HCT116 (cell line): ENCODE results near the gene MRTFB. TPM values are rescaled to one million over a fixed set of nuclear protein-coding genes. Genes with fewer than 3 reads are reported as not detected.

Experiments used
- ATAC-seq: fragments of 200-7000 bp; cut with Tn5 transposase; 2 replicates; pipeline ENCODE4 v1.9.1; 2020; ENCODE audit warnings: mild to moderate bottlenecking, moderate library complexity
- BruUV-seq: library from RNA; stranded (reverse); fragments of 400-500 nt; replicated peaks from 2 replicates; lab custom pipeline; 2021; lab: Mats Ljungman, UMichigan
- CTCF ChIA-PET: fragments of 300-600 bp; sonication (Branson Sonifier 250); formaldehyde crosslinking; loops from one replicate; lab custom pipeline; 2021; ENCODE audit warnings: antibody characterized with exemption; lab: Charles Lee
- POLR2A ChIA-PET: fragments of 300-600, 350-600 bp; sonication (Branson Sonifier 250); formaldehyde crosslinking; loops from one replicate; lab custom pipeline; 2021; ENCODE audit warnings: antibody characterized with exemption; lab: Charles Lee
- RAD21 ChIA-PET, 2 experiments: fragments of 300-600 bp; sonication (Branson Sonifier 250); formaldehyde crosslinking; loops; one replicate each; lab custom pipeline; 2023; ENCODE audit warnings: low total read pairs in 2 of 2; ENCODE audit not compliant: uncharacterized antibody in 2 of 2, unreplicated experiment in 2 of 2, low non-redundant PET in 1 of 2; lab: Charles Lee
- DNase-seq: peaks from one replicate; pipeline ENCODE4 v3.0.0-alpha.2; 2010; ENCODE audit warnings: low read depth, low spot score
- H2AFZ ChIP-seq: fragments of 200-600 bp; shearing (Covaris generic), sonication (generic); 2 replicates; pipeline ENCODE4 v1.6.1; 2017; ENCODE audit warnings: low read depth, mixed run types, mixed read lengths, antibody characterized with exemption, low read length; ENCODE audit not compliant: poor library complexity, severe bottlenecking
- H3K27ac ChIP-seq: 2 replicates; pipeline ENCODE4 v1.5.1; 2012; ENCODE audit warnings: low read depth, low read length
- H3K27me3 ChIP-seq: fragments of 200-600 bp; sonication (generic); 2 replicates; pipeline ENCODE4 v1.6.1; 2016; ENCODE audit warnings: mixed run types, low read length, mixed read lengths; ENCODE audit not compliant: insufficient read depth
- H3K36me3 ChIP-seq, 2 experiments: fragments of 200-500 bp in 1 of 2; fragments of 200-600 bp in 1 of 2; sonication (Bioruptor generic) in 1 of 2; sonication (generic) in 1 of 2; 2 replicates each; pipeline versions ENCODE4 v1.5.1 to v1.6.1; 2014 to 2016; ENCODE audit warnings: low read length in 2 of 2, inconsistent platforms in 1 of 2, mixed read lengths in 1 of 2, mixed run types in 1 of 2; ENCODE audit not compliant: insufficient read depth in 2 of 2, control insufficient read depth in 1 of 2
- H3K4me1 ChIP-seq, 2 experiments: fragments of 200-600 bp in 1 of 2; sonication (generic) in 1 of 2; 2 replicates each; pipeline versions ENCODE4 v1.5.1 to v1.6.1; 2012 to 2017; ENCODE audit warnings: low read length in 2 of 2, inconsistent platforms in 1 of 2, mild to moderate bottlenecking in 1 of 2, mixed read lengths in 1 of 2, mixed run types in 1 of 2, moderate library complexity in 1 of 2; ENCODE audit not compliant: insufficient read depth in 2 of 2, control insufficient read depth in 1 of 2
- H3K4me2 ChIP-seq: fragments of 200-600 bp; sonication (generic); 2 replicates; pipeline ENCODE4 v1.6.1; 2017; ENCODE audit warnings: mixed run types, low read length, mixed read lengths
- H3K4me3 ChIP-seq, 2 experiments: fragments of 200-600 bp in 1 of 2; sonication (generic) in 1 of 2; replicated peaks in 1 of 2; 2 replicates each; pipeline ENCODE4 v1.5.1; 2011 to 2016; ENCODE audit warnings: low read length in 2 of 2, control low read depth in 1 of 2, low read depth in 1 of 2, mild to moderate bottlenecking in 1 of 2, mixed read lengths in 1 of 2, mixed run types in 1 of 2
- H3K79me2 ChIP-seq: fragments of 200-600 bp; sonication (generic); 2 replicates; pipeline ENCODE4 v1.6.1; 2017; ENCODE audit warnings: mild to moderate bottlenecking, mixed run types, low read length, moderate library complexity, mixed read lengths; ENCODE audit not compliant: insufficient read depth
- H3K9ac ChIP-seq: fragments of 200-600 bp; sonication (generic); 2 replicates; pipeline ENCODE4 v1.6.1; 2016; ENCODE audit warnings: low read length, mixed read lengths
- H3K9me2 ChIP-seq: fragments of 200-600 bp; sonication (generic), shearing (Covaris generic); 2 replicates; pipeline ENCODE4 v1.6.1; 2017; ENCODE audit warnings: mixed run types, mild to moderate bottlenecking, moderate library complexity; ENCODE audit not compliant: insufficient read depth
- H3K9me3 ChIP-seq, 2 experiments: fragments of 200-500 bp in 1 of 2; fragments of 200-600 bp in 1 of 2; sonication (Bioruptor generic) in 1 of 2; sonication (generic) in 1 of 2; 2 replicates each; pipeline ENCODE4 v1.6.1; 2014 to 2017; ENCODE audit warnings: low read length in 2 of 2, mixed read lengths in 2 of 2, inconsistent platforms in 1 of 2, low read depth in 1 of 2, mild to moderate bottlenecking in 1 of 2, mixed run types in 1 of 2, moderate library complexity in 1 of 2; ENCODE audit not compliant: control insufficient read depth in 1 of 2, insufficient read depth in 1 of 2
- H4K20me1 ChIP-seq: fragments of 200-600 bp; sonication (generic), shearing (Covaris generic); 2 replicates; pipeline ENCODE4 v1.6.1; 2017; ENCODE audit warnings: mixed run types, mild to moderate bottlenecking, moderate library complexity; ENCODE audit not compliant: insufficient read depth
- CBX3 ChIP-seq: IDR thresholded peaks from 2 replicates; pipeline ENCODE4 v1.6.1; 2012; ENCODE audit warnings: low read depth
- CEBPB ChIP-seq: IDR thresholded peaks from 2 replicates; pipeline ENCODE4 v1.6.1; 2012; ENCODE audit warnings: low read depth
- EGR1 ChIP-seq: IDR thresholded peaks from 2 replicates; pipeline ENCODE4 v1.6.1; 2012; ENCODE audit warnings: low read depth
- ELF1 ChIP-seq: IDR thresholded peaks from 2 replicates; pipeline ENCODE4 v1.6.1; 2012; ENCODE audit warnings: low read depth, borderline replicate concordance
- EZH2 ChIP-seq: fragments of 200-600 bp; sonication (generic); IDR thresholded peaks from 2 replicates; pipeline ENCODE4 v1.6.1; 2017; ENCODE audit warnings: antibody characterized with exemption, mixed run types
- EZH2phosphoT487 ChIP-seq: fragments of 200-600 bp; IDR thresholded peaks from 2 replicates; pipeline ENCODE4 v1.6.1; 2018; ENCODE audit warnings: antibody characterized with exemption, borderline replicate concordance
- FOSL1 ChIP-seq: IDR thresholded peaks from 2 replicates; pipeline ENCODE4 v1.6.1; 2012; ENCODE audit warnings: low read depth
- JUND ChIP-seq: IDR thresholded peaks from 2 replicates; pipeline ENCODE4 v1.6.1; 2012
- POLR2A ChIP-seq: IDR thresholded peaks from 2 replicates; pipeline ENCODE4 v1.7.0; 2011; ENCODE audit warnings: borderline replicate concordance; ENCODE audit not compliant: insufficient read depth, insufficient read length; ENCODE audit errors: extremely low read depth
- POLR2AphosphoS5 ChIP-seq: IDR thresholded peaks from 2 replicates; pipeline ENCODE4 v1.6.1; 2011; ENCODE audit warnings: mild to moderate bottlenecking, low read depth, low read length, moderate library complexity
- RAD21 ChIP-seq: IDR thresholded peaks from 2 replicates; pipeline ENCODE4 v1.6.1; 2012; ENCODE audit warnings: low read depth, mild to moderate bottlenecking
- SRF ChIP-seq: IDR thresholded peaks from 2 replicates; pipeline ENCODE4 v1.6.1; 2012; ENCODE audit warnings: low read depth
- TCF7L2 ChIP-seq: IDR thresholded peaks from 2 replicates; pipeline ENCODE4 v1.7.0; 2011; ENCODE audit warnings: borderline replicate concordance, inconsistent platforms; ENCODE audit not compliant: insufficient read depth, insufficient read length; ENCODE audit errors: extremely low read depth
- YY1 ChIP-seq: IDR thresholded peaks from 2 replicates; pipeline ENCODE4 v1.6.1; 2011; ENCODE audit warnings: low read length, low read depth, moderate library complexity, mild to moderate bottlenecking; ENCODE audit not compliant: insufficient replicate concordance; ENCODE audit errors: extremely low read depth
- ZFX ChIP-seq: fragments of 450-650 bp; IDR thresholded peaks from 2 replicates; pipeline ENCODE4 v1.6.1; 2017
- ZNF274 ChIP-seq: fragments of 200-500 bp; sonication (Bioruptor generic); IDR thresholded peaks from 2 replicates; pipeline ENCODE4 v1.6.1; 2014; ENCODE audit warnings: mild to moderate bottlenecking, low read depth, low read length, inconsistent platforms
- intact Hi-C: fragments of 100-400 bp; cut with micrococcal nuclease; formaldehyde crosslinking; loops from 2 replicates; pipeline ENCODE4 v1.10.0; 2022
- total RNA-seq: library from RNA; stranded (reverse); gene quantifications from one replicate; pipeline ENCODE4 v1.2.1, GENCODE V29; 2021; ENCODE audit not compliant: unreplicated experiment
- TF ChIP-seq, protein P1 (sequence below): IDR thresholded peaks from 2 replicates; pipeline ENCODE4 v1.6.1; 2012
- TF ChIP-seq, protein P2 (sequence below): IDR thresholded peaks from 2 replicates; pipeline ENCODE4 v1.6.1; 2012; ENCODE audit warnings: low read depth

MRTFB gene
- total RNA-seq, 1 experiment from 2014 or later, result 39.0 TPM

DNA sequence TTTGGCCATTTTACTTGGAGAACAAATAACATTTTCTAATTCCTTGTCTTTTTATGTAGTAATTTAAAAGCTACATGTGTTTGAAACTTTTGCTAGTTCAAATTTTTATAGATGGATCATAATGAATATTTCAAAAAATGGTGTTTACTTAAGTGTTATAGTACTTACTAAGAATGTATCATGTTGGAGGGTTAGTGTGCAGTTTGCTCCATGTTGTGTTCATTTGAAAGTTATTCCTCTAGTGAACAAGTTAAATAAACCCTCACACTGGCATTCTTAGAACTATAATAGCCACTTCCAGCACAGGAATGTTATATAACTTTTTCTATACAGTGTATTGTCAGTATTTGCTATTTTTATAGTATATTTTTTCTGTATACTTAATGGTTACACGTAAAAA, 62.8 kb downstream of the MRTFB start:
- H3K27ac ChIP-seq, result no peak overlapping the region
- H3K9me2 ChIP-seq, result 0 out of 2 replicates have a peak, but pooled peaks cover 2% of the 10 kb centered on the region
- DNase-seq, result no peak
- H2AFZ ChIP-seq, result no peak overlapping the region
- intact Hi-C loops, result no loop called here
- H3K9me3 ChIP-seq, result no peaks in the 10 kb centered on the region
- no peak for ATAC-seq
- H3K4me2 ChIP-seq, result no peak overlapping the region
- ChIA-PET POLR2A (no interaction called here), CTCF (no interaction called here)
- peaks cover 36% of the 10 kb centered on the region for H3K79me2 ChIP-seq
- no peaks in the 10 kb centered on the region for H3K4me1 ChIP-seq
- no peaks in the 10 kb centered on the region for H3K36me3 ChIP-seq
- no peak overlapping the region for H3K4me3 ChIP-seq
- no TSS peak for BruUV-seq
- TF ChIP-seq YY1, result no peak
- no peak for TF ChIP-seq SRF
- no peak for TF ChIP-seq FOSL1
- TF ChIP-seq POLR2AphosphoS5, result no peak
- TF ChIP-seq ZNF274, result no peak
- TF ChIP-seq EZH2, result no peak
- TF ChIP-seq POLR2A, result no peak
- no peak for TF ChIP-seq CEBPB
- TF ChIP-seq ELF1, result no peak
- TF ChIP-seq, all 23 proteins: peak for 0
- Histone ChIP-seq H3K9ac (no peak overlapping the region), H3K27me3 (no peaks in the 10 kb centered on the region), H4K20me1 (no peaks in the 10 kb centered on the region)
- RAD21 ChIA-PET, result no interaction called here

DNA sequence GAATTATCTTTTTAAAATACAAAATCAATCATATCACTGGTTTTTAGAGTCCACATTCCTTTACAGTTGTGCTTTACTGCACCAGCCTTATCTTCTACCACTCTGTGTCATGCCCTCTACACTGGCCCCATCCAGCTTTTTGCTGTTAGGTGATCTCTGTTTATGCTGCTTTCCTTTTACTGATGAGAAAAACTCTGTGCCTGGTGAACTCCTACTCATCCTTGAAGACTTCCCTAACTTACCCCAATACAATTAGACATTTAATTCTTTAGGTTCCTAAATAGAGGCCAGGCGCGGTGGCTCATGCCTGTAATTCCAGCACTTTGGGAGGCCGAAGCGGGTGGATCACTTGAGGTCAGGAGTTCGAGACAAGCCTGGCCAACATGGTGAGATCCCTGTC, 64.6 kb downstream of the MRTFB start:
- H4K20me1 ChIP-seq, result no peaks in the 10 kb centered on the region
- ATAC-seq (no peak), DNase-seq (no peak)
- H3K4me3 ChIP-seq, result no peak overlapping the region
- ChIA-PET CTCF (no interaction called here), POLR2A (no interaction called here), RAD21 (no interaction called here)
- H3K27me3 ChIP-seq, result no peaks in the 10 kb centered on the region
- H3K27ac ChIP-seq, result no peak overlapping the region
- H3K4me1 ChIP-seq, result no peaks in the 10 kb centered on the region
- BruUV-seq, result no TSS peak
- H3K9me2 ChIP-seq, result 0 out of 2 replicates have a peak, but pooled peaks cover 2% of the 10 kb centered on the region
- no peak overlapping the region for H3K4me2 ChIP-seq
- peaks cover 32% of the 10 kb centered on the region for H3K79me2 ChIP-seq
- TF ChIP-seq ZFX (no peak), SRF (no peak), CBX3 (no peak), ZNF274 (no peak), ELF1 (no peak), JUND (no peak), TCF7L2 (no peak), EGR1 (no peak), EZH2phosphoT487 (no peak), RAD21 (no peak), POLR2AphosphoS5 (no peak), FOSL1 (no peak)
- TF ChIP-seq, protein P1, sequence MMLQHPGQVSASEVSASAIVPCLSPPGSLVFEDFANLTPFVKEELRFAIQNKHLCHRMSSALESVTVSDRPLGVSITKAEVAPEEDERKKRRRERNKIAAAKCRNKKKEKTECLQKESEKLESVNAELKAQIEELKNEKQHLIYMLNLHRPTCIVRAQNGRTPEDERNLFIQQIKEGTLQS, result no peak
- TF ChIP-seq, protein P2, sequence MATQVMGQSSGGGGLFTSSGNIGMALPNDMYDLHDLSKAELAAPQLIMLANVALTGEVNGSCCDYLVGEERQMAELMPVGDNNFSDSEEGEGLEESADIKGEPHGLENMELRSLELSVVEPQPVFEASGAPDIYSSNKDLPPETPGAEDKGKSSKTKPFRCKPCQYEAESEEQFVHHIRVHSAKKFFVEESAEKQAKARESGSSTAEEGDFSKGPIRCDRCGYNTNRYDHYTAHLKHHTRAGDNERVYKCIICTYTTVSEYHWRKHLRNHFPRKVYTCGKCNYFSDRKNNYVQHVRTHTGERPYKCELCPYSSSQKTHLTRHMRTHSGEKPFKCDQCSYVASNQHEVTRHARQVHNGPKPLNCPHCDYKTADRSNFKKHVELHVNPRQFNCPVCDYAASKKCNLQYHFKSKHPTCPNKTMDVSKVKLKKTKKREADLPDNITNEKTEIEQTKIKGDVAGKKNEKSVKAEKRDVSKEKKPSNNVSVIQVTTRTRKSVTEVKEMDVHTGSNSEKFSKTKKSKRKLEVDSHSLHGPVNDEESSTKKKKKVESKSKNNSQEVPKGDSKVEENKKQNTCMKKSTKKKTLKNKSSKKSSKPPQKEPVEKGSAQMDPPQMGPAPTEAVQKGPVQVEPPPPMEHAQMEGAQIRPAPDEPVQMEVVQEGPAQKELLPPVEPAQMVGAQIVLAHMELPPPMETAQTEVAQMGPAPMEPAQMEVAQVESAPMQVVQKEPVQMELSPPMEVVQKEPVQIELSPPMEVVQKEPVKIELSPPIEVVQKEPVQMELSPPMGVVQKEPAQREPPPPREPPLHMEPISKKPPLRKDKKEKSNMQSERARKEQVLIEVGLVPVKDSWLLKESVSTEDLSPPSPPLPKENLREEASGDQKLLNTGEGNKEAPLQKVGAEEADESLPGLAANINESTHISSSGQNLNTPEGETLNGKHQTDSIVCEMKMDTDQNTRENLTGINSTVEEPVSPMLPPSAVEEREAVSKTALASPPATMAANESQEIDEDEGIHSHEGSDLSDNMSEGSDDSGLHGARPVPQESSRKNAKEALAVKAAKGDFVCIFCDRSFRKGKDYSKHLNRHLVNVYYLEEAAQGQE, result no peak
- no peaks in the 10 kb centered on the region for H3K9me3 ChIP-seq
- no peak overlapping the region for H2AFZ ChIP-seq
- no peak overlapping the region for H3K9ac ChIP-seq
- H3K36me3 ChIP-seq, result no peaks in the 10 kb centered on the region; a peak in 1 of 4 replicates
- intact Hi-C loops, result no loop called here
